HG02840 (cell line): ENCODE results near the gene UBXN10.

ENCODE experiments used
- ATAC-seq: cut with Tn5 transposase; IDR thresholded peaks from one replicate; pipeline ENCODE4 v1.9.1; 2021; ENCODE audit warnings: mild to moderate bottlenecking, moderate library complexity, moderate number of reproducible peaks; ENCODE audit not compliant: unreplicated experiment, low FRiP score

UBXN10 gene

DNA sequence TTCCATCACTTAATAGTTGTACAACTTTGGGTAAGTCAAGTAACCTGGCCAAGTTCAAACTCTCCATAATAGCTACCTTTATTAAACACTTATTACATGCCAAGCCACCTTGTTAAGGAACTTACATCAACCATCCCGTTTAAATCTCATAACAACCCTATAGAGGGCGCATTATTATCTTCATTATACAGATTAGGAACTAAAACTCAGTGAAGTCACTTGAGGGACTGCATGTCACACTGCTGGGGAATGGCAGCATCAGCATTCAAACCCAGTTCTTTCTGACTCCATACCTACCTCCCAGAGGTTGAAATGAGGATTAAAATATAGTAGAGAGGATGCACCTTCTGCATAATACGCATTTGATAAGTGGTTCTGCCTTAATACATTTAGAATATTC lies 47.5 kb downstream of the UBXN10 start:
- no peak for ATAC-seq

- ATAC-seq = no peak
Measured at GRCh38 chr1:20233866-20234265, 48.0 kb downstream of the UBXN10 start.

DNA sequence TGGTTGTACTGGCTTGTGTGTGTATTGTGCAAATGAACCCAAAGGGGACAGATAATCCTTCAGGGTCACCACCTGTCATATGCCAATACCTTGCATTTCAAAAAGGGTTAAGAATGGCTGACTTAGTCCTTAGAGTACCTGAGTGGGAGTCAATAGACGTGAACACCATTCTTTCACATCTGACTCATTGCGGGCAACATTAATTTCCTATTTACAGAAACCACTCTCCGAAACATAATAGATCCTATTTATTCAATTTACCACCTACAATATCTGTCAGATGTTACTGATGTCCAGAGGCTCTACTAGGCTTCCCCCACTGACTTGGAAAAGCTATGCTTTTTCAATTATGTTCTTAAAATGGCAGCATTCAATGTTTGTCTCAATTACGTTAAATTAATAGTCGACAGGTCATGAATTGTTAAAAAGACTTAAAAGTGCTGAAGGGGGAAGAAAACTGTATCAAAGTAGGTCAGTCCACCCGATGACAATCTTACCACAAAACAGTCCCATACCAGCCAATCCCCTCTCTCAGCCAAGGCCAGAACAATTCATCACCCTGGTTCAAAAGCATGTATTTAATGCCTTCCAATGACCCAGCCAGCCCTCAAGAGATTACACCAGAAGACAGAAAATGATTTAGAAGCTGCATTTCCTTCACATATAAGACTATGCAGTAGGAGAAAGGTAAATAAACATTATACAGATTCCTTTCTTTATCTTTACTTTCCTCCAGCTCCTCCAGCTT lies 49.1 kb downstream of the UBXN10 start:
- no peak for ATAC-seq

GRCh38 chr1:20237646-20238045 lies 51.8 kb downstream of the UBXN10 start:
- ATAC-seq = no peak

DNA sequence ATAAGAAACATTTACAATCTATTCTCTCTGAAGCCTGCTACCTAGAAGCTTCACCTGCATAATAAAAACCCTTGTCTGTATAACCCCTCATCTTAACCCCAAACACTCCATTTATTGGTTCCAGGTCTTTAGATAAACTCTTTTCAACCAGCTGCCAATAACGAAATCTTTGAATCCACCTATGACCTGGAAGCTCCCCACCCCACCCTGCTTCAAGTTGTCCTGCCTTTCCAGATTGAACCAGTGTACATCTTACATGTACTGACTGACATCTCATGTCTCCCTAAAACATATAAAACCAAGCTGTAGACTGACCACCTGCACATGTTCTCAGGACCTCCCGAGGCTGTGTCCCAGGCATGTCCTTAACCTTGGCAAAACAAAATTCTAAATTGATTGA lies 54.1 kb downstream of the UBXN10 start:
- ATAC-seq = no peak

GRCh38 chr1:20242890-20243479 lies 57.1 kb downstream of the UBXN10 start:
- ATAC-seq = no peak
